PC-3 (cell line): ENCODE measurements around the gene F12. TPM values are rescaled to one million over a fixed set of nuclear protein-coding genes. Genes with fewer than 3 reads are reported as not detected.

Experiments
- ATAC-seq: fragments of 200-7000 bp; cut with Tn5 transposase; 2 replicates; pipeline ENCODE4 v1.9.1; 2020; ENCODE audit warnings: mild to moderate bottlenecking, moderate library complexity
- Bru-seq: library from RNA; stranded (reverse); fragments of 400-500 nt; gene quantifications from one replicate; lab custom pipeline; 2021; lab: Mats Ljungman, UMichigan
- BruChase-seq, 2 experiments: library from RNA; stranded (reverse); fragments of 400-500 nt; gene quantifications; one replicate each; lab custom pipeline; 2021; lab: Mats Ljungman, UMichigan
- BruUV-seq: library from RNA; stranded (reverse); fragments of 400-500 nt; replicated peaks from 2 replicates; lab custom pipeline; 2021; lab: Mats Ljungman, UMichigan
- CTCF ChIA-PET: fragments of 300-600 bp; sonication (Branson Sonifier 250); formaldehyde crosslinking; loops from one replicate; lab custom pipeline; 2022; ENCODE audit warnings: antibody characterized with exemption; lab: Charles Lee
- POLR2A ChIA-PET: fragments of 300-600 bp; sonication (Branson Sonifier 250); formaldehyde crosslinking; loops from one replicate; lab custom pipeline; 2022; ENCODE audit warnings: antibody characterized with exemption; ENCODE audit not compliant: unreplicated experiment; lab: Charles Lee
- DNase-seq: peaks from one replicate; pipeline ENCODE4 v3.0.0-alpha.2; 2015
- H2AFZ ChIP-seq: fragments of 300-600 bp; sonication (generic); 2 replicates; pipeline ENCODE4 v1.6.0; 2016; ENCODE audit warnings: antibody characterized with exemption, low read length
- H3F3A ChIP-seq: fragments of 300-600 bp; sonication (generic); one replicate; pipeline ENCODE4 v1.6.0; 2017; ENCODE audit warnings: antibody characterized with exemption, low read length, control low read depth, mild to moderate bottlenecking; ENCODE audit not compliant: unreplicated experiment
- H3K27ac ChIP-seq: fragments of 300-600 bp; sonication (generic); 2 replicates; pipeline ENCODE4 v1.5.1; 2016; ENCODE audit warnings: mild to moderate bottlenecking, low read length
- H3K27me3 ChIP-seq: fragments of 300-600 bp; sonication (generic); 2 replicates; pipeline ENCODE4 v1.6.1; 2016; ENCODE audit warnings: low read length, mixed read lengths
- H3K36me3 ChIP-seq: fragments of 300-600 bp; sonication (generic); 2 replicates; pipeline ENCODE4 v1.6.1; 2016; ENCODE audit warnings: low read depth, mixed run types, low read length, mixed read lengths
- H3K4me1 ChIP-seq: fragments of 300-600 bp; sonication (generic); 2 replicates; pipeline ENCODE4 v1.5.1; 2016; ENCODE audit warnings: low read length; ENCODE audit not compliant: insufficient read depth
- H3K4me2 ChIP-seq: fragments of 300-600 bp; sonication (generic); 2 replicates; pipeline ENCODE4 v1.6.0; 2016; ENCODE audit warnings: low read length
- H3K4me3 ChIP-seq: fragments of 300-600 bp; sonication (generic); 2 replicates; pipeline ENCODE4 v1.5.1; 2016; ENCODE audit warnings: mild to moderate bottlenecking, low read length, mixed read lengths
- H3K79me2 ChIP-seq: fragments of 300-600 bp; sonication (generic); 2 replicates; pipeline ENCODE4 v1.6.1; 2017; ENCODE audit warnings: low read length, mixed read lengths
- H3K9ac ChIP-seq: fragments of 300-600 bp; sonication (generic); 2 replicates; pipeline ENCODE4 v1.6.0; 2016; ENCODE audit warnings: mild to moderate bottlenecking, low read length
- H3K9me2 ChIP-seq: fragments of 300-600 bp; sonication (generic); replicated peaks from 2 replicates; pipeline ENCODE4 v1.6.1; 2016; ENCODE audit warnings: mixed run types, low read length, mixed read lengths
- H3K9me3 ChIP-seq: fragments of 300-600 bp; sonication (generic); 2 replicates; pipeline ENCODE4 v1.6.1; 2016; ENCODE audit warnings: low read length, mixed read lengths
- H4K20me1 ChIP-seq: fragments of 300-600 bp; sonication (generic); 2 replicates; pipeline ENCODE4 v1.6.1; 2016; ENCODE audit warnings: low read length, mixed read lengths
- EZH2 ChIP-seq: fragments of 300-600 bp; sonication (generic); IDR thresholded peaks from one replicate; pipeline ENCODE4 v1.6.1; 2017; ENCODE audit warnings: antibody characterized with exemption, mild to moderate bottlenecking, low read length; ENCODE audit not compliant: unreplicated experiment
- EZH2phosphoT487 ChIP-seq: fragments of 300-600 bp; sonication (generic); IDR thresholded peaks from 2 replicates; pipeline ENCODE4 v1.6.1; 2018; ENCODE audit warnings: mild to moderate bottlenecking, antibody characterized with exemption, low read length, borderline replicate concordance
- intact Hi-C: fragments of 100-400 bp; cut with micrococcal nuclease; formaldehyde crosslinking; loops from 2 replicates; pipeline ENCODE4 v1.9.0; 2023
- long read RNA-seq: library from polyadenylated mRNA; unstranded; transcript quantifications from one replicate; pipeline ENCODE4 v2.0.0, GENCODE V29; 2021; ENCODE audit not compliant: unreplicated experiment
- total RNA-seq: library from RNA; depleted of rRNA; stranded (reverse); fragments of >200 nt; gene quantifications from 2 replicates; pipeline ENCODE4 v1.2.3, GENCODE V29; 2014; rRNA removed
- TF ChIP-seq, protein P1 (sequence below): fragments of 300-600 bp; sonication (generic); conservative IDR thresholded peaks from 2 replicates; pipeline ENCODE4 v1.5.1; 2017; ENCODE audit warnings: antibody characterized with exemption, low read depth, mild to moderate bottlenecking, low read length

F12 gene
- total RNA-seq (31.0 and 36.8 TPM in 2 replicates), Bru-seq, nascent RNA (percentile 40 among the genes with signal in this experiment), BruChase-seq, experiment 1, labeled RNA remaining after a 6-hour chase (percentile 51 among the genes with signal in this experiment), BruChase-seq, experiment 2, labeled RNA remaining after a 2-hour chase (percentile 42 among the genes with signal in this experiment)
- long read RNA-seq, transcript F12-205 (4 exons, 1,573 nt): major isoform, 8 of 70 reads
- long read RNA-seq, transcript F12-204 (3 exons, 943 nt): minor isoform, 7 of 70 reads
- long read RNA-seq, transcript F12-202 (5 exons, 1,480 nt): minor isoform, 7 of 70 reads
- long read RNA-seq, partial matches to known transcripts: 26 of 70 reads
- long read RNA-seq, other reads (novel, unspliced or antisense): 22 of 70 reads

DNA sequence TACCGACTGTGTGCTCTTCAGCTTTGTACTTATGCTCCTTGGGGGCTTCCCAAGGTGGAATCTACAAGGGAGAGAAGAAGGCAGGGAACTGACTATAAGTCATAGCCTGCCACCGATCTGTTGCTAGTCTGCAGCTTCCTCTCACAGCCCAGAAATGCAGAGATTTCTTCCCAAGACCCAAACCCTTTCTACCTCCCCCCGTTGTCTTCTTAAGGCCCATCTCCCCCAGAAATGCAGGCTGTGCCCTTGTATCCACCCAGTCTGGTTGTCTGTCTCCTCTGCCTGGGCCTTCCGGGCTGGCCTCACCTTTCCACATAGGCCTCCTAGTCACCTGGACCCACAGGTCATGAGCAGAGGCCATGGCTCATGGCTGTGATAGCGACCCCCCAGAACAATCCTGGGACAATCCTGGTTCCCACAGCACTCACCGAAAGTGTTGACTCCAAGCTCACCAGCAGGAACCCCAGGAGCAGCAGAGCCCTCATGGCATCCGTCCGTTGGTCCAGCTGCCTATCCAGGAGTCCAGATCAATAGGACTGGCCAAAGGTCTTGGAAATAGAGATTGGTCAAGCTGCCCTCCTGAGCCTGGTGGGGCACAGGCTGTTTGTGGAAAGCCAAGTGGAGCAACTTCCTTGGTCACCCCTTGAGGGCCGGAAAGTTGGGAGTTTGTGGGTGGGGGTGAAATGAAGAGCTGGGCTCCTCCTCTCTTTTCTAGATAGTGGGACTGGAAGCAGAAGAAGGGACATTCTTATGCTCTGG is at the start of gene F12:
TSS of gene F12 (minus strand) at position 522 of the 759 bp plus-strand sequence. CDS start at position 485, 37 bp downstream.
- no TSS peak for BruUV-seq
- Histone ChIP-seq H4K20me1 (no peaks in the 10 kb centered on the region), H3K27ac (no peak within 1 kb of the TSS), H3K9me3 (no peaks in the 10 kb centered on the region), H3K4me2 (no peak within 1 kb of the TSS), H3K27me3 (no peaks in the 10 kb centered on the region), H3K9ac (no peak within 1 kb of the TSS), H3K36me3 (no peaks in the 10 kb centered on the region), H3K79me2 (no peaks in the 10 kb centered on the region), H2AFZ (no peak within 1 kb of the TSS), H3K4me1 (peaks cover 7% of the 10 kb centered on the region; the same call in 1 of the 2 replicates), H3K9me2 (no peaks in the 10 kb centered on the region), H3F3A (no peaks in the 10 kb centered on the region), H3K4me3 (no peak within 1 kb of the TSS)
- TF ChIP-seq EZH2phosphoT487 (no peak), EZH2 (no peak)
- TF ChIP-seq, protein P1, sequence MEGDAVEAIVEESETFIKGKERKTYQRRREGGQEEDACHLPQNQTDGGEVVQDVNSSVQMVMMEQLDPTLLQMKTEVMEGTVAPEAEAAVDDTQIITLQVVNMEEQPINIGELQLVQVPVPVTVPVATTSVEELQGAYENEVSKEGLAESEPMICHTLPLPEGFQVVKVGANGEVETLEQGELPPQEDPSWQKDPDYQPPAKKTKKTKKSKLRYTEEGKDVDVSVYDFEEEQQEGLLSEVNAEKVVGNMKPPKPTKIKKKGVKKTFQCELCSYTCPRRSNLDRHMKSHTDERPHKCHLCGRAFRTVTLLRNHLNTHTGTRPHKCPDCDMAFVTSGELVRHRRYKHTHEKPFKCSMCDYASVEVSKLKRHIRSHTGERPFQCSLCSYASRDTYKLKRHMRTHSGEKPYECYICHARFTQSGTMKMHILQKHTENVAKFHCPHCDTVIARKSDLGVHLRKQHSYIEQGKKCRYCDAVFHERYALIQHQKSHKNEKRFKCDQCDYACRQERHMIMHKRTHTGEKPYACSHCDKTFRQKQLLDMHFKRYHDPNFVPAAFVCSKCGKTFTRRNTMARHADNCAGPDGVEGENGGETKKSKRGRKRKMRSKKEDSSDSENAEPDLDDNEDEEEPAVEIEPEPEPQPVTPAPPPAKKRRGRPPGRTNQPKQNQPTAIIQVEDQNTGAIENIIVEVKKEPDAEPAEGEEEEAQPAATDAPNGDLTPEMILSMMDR: no peak
- intact Hi-C loops: no loop called here
- ATAC-seq: no peak
- POLR2A ChIA-PET: no interaction called here
- CTCF ChIA-PET: no interaction called here
- no peak for DNase-seq

DNA sequence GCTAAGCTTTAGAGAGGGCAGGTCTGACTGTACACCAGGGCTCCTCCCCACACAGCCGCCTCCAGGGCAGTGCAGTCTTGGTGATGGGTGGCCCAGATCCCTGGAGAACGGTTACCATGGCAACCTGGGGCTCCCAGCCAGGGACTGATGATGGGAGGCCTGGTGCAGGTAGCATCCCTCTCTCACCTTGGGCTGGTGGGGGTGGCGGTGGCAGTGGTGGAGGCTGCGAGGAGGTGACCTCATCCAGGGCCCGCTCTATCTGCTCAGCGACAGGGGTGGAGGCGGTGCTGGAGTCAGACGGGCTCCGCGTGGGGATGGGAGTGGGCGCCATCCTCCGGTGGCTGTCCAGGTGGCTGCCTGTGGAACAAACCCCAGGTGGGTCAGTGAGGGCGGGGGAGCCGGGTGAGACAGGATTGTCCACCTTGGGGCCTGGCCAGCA is 49.6 kb upstream of the F12 start:
- Histone ChIP-seq H3K4me1 (peaks cover 11% of the 10 kb centered on the region; the same call in 1 of the 2 replicates), H3K9ac (no peak overlapping the region), H2AFZ (no peak overlapping the region), H3K79me2 (no peaks in the 10 kb centered on the region), H3K36me3 (peaks cover 5% of the 10 kb centered on the region), H3K4me3 (no peak overlapping the region), H3K27ac (no peak overlapping the region), H3F3A (peaks cover 8% of the 10 kb centered on the region), H3K9me2 (no peaks in the 10 kb centered on the region), H3K27me3 (no peaks in the 10 kb centered on the region), H3K9me3 (no peaks in the 10 kb centered on the region), H4K20me1 (peaks cover 14% of the 10 kb centered on the region; the same call in 1 of the 2 replicates), H3K4me2 (no peak overlapping the region)
- intact Hi-C loops: no loop called here
- DNase-seq (peak; percentile 34), ATAC-seq (no peak)
- POLR2A ChIA-PET: no interaction called here
- no TSS peak for BruUV-seq
- CTCF ChIA-PET: no interaction called here
- TF ChIP-seq EZH2phosphoT487 (no peak), EZH2 (no peak)
- TF ChIP-seq, protein P1: no peak
